Stimulated activated CD4-positive, alpha-beta T cell treated with anti-CD3 and anti-CD28 coated beads, TNF-alpha, amount 100 ng/mL, for 1 hour (primary cell): Measurements from ENCODE around the gene TLE2.
"Not testable (repeated sequence)": the region's sequence is repeated elsewhere in the genome, so short reads cannot be mapped to it uniquely, and the experiment has no call there.

Experiments used
- DNase-seq, 3 donors: peaks; one replicate each; pipeline ENCODE4 v3.0.0-alpha.2; 2020; ENCODE audit warnings: low read depth in 3 of 3, low spot score in 1 of 3

Gene TLE2

GRCh38 chr19:3038214-3038613, 9.1 kb upstream of the TLE2 start:
- no peak for DNase-seq

GRCh38 chr19:3036977-3037544, 8.0 kb upstream of the TLE2 start:
- DNase-seq = not testable (repeated sequence)

GRCh38 chr19:3036119-3036976, 7.3 kb upstream of the TLE2 start:
- DNase-seq = peak; percentile 50 to 57 (median 55)

- peak; percentile 81 to 88 (median 87) for DNase-seq
Observed at GRCh38 chr19:3035542-3036118, 6.5 kb upstream of the TLE2 start.

- no peak for DNase-seq
Observed at GRCh38 chr19:3034656-3035541, 5.8 kb upstream of the TLE2 start.

- DNase-seq = no peak
Observed at GRCh38 chr19:3034406-3034655, 5.3 kb upstream of the TLE2 start.

GRCh38 chr19:3033595-3034405, 4.7 kb upstream of the TLE2 start:
- DNase-seq = no peak

- no peak for DNase-seq
Observed at GRCh38 chr19:3031607-3031867, 2.5 kb upstream of the TLE2 start.

- no peak for DNase-seq
Observed at GRCh38 chr19:3028305-3029064, 595 bp downstream of the TLE2 start.

- DNase-seq = no peak
Observed at GRCh38 chr19:3027981-3028304, 1.1 kb downstream of the TLE2 start.

GRCh38 chr19:3027292-3027691, 1.8 kb downstream of the TLE2 start:
- DNase-seq = no peak

GRCh38 chr19:3026768-3027167, 2.3 kb downstream of the TLE2 start:
- DNase-seq = no peak

GRCh38 chr19:3025549-3025886, 3.6 kb downstream of the TLE2 start:
- no peak for DNase-seq

- DNase-seq = no peak
Observed at GRCh38 chr19:3024870-3025548, 4.1 kb downstream of the TLE2 start.

- no peak for DNase-seq
Observed at GRCh38 chr19:3024509-3024869, 4.6 kb downstream of the TLE2 start.

- DNase-seq = no peak
Observed at GRCh38 chr19:3020321-3020960, 8.6 kb downstream of the TLE2 start.

GRCh38 chr19:3019211-3019854, 9.7 kb downstream of the TLE2 start:
- no peak for DNase-seq

GRCh38 chr19:3017923-3018322, 11.2 kb downstream of the TLE2 start:
- DNase-seq = no peak
